GM23338 (cell line): ENCODE data around the gene STK4. TPM values are rescaled to one million over a fixed set of nuclear protein-coding genes. Genes with fewer than 3 reads are reported as not detected.

Source experiments
- ATAC-seq: fragments of 200-7000 bp; cut with Tn5 transposase; 3 replicates; pipeline ENCODE4 v1.9.1; 2020
- DNase-seq: peaks from one replicate; pipeline ENCODE4 v3.0.0-alpha.2; 2015; ENCODE audit warnings: low spot score
- H2AFZ ChIP-seq: fragments of 200-600 bp; sonication (generic); 2 replicates; pipeline ENCODE4 v1.8.0; 2016; ENCODE audit warnings: antibody characterized with exemption, mild to moderate bottlenecking, moderate library complexity
- H3F3A ChIP-seq: fragments of 200-600 bp; sonication (generic); replicated peaks from 2 replicates; pipeline ENCODE4 v1.8.0; 2017; ENCODE audit warnings: antibody characterized with exemption, mixed run types, low read depth
- H3K27ac ChIP-seq: fragments of 200-600 bp; sonication (generic); 2 replicates; pipeline ENCODE4 v1.6.1; 2016; ENCODE audit warnings: low read depth
- H3K27me3 ChIP-seq: fragments of 200-600 bp; sonication (generic); 2 replicates; pipeline ENCODE4 v1.8.0; 2016; ENCODE audit warnings: mild to moderate bottlenecking, mixed run types, moderate library complexity; ENCODE audit not compliant: insufficient read depth
- H3K36me3 ChIP-seq: fragments of 200-600 bp; sonication (generic); 2 replicates; pipeline ENCODE4 v1.8.0; 2016; ENCODE audit warnings: mild to moderate bottlenecking; ENCODE audit not compliant: insufficient read depth
- H3K4me1 ChIP-seq: fragments of 200-600 bp; sonication (generic); 2 replicates; pipeline ENCODE4 v1.8.0; 2016; ENCODE audit warnings: mild to moderate bottlenecking, moderate library complexity; ENCODE audit not compliant: insufficient read depth
- H3K4me2 ChIP-seq: fragments of 200-600 bp; sonication (generic); 2 replicates; pipeline ENCODE4 v1.7.1; 2017; ENCODE audit warnings: mixed run types
- H3K4me3 ChIP-seq: fragments of 200-600 bp; sonication (generic); 2 replicates; pipeline ENCODE4 v1.6.1; 2016; ENCODE audit warnings: mixed run types
- H3K79me2 ChIP-seq: fragments of 200-600 bp; sonication (generic); replicated peaks from 2 replicates; pipeline ENCODE4 v1.8.0; 2017; ENCODE audit warnings: mild to moderate bottlenecking; ENCODE audit not compliant: insufficient read depth
- H3K9me2 ChIP-seq: fragments of 200-600 bp; sonication (generic); 2 replicates; pipeline ENCODE4 v1.8.0; 2017; ENCODE audit not compliant: insufficient read depth
- H4K20me1 ChIP-seq: fragments of 200-600 bp; sonication (generic); replicated peaks from 2 replicates; pipeline ENCODE4 v1.8.0; 2017; ENCODE audit warnings: mild to moderate bottlenecking; ENCODE audit not compliant: insufficient read depth
- H3K27ac Mint-ChIP-seq: 2 replicates; pipeline ENCODE4 v1.8.0; 2020; ENCODE audit warnings: inconsistent platforms, mild to moderate bottlenecking, moderate library complexity, mixed read lengths
- H3K27me3 Mint-ChIP-seq: 3 replicates; pipeline ENCODE4 v1.8.0; 2022; ENCODE audit warnings: low read depth, mild to moderate bottlenecking, moderate library complexity, mixed read lengths, inconsistent platforms; ENCODE audit not compliant: insufficient read depth, poor library complexity
- H3K36me3 Mint-ChIP-seq: 3 replicates; pipeline ENCODE4 v1.8.0; 2021; ENCODE audit warnings: low read depth, mild to moderate bottlenecking, inconsistent platforms, moderate library complexity, mixed read lengths
- H3K4me1 Mint-ChIP-seq: 3 replicates; pipeline ENCODE4 v1.8.0; 2020; ENCODE audit warnings: mild to moderate bottlenecking, inconsistent platforms, mixed read lengths
- H3K4me3 Mint-ChIP-seq: 3 replicates; pipeline ENCODE4 v1.8.0; 2021; ENCODE audit warnings: moderate library complexity, mild to moderate bottlenecking, inconsistent platforms, mixed read lengths
- H3K9me3 Mint-ChIP-seq: 3 replicates; pipeline ENCODE4 v1.8.0; 2020; ENCODE audit warnings: moderate library complexity, mild to moderate bottlenecking, inconsistent platforms, mixed read lengths
- CREB1 ChIP-seq: fragments of 250-450 bp; sonication (Bioruptor Pico); IDR thresholded peaks from 2 replicates; pipeline ENCODE4 v1.5.0; 2020; ENCODE audit warnings: low read depth, mild to moderate bottlenecking, moderate library complexity
- EZH2phosphoT487 ChIP-seq: fragments of 200-600 bp; sonication (generic); IDR thresholded peaks from one replicate; pipeline ENCODE4 v1.8.1; 2018; ENCODE audit warnings: antibody characterized with exemption; ENCODE audit not compliant: unreplicated experiment
- JUNB ChIP-seq: IDR thresholded peaks from one replicate; pipeline ENCODE4 v1.6.1; 2016; ENCODE audit warnings: antibody characterized with exemption; ENCODE audit not compliant: unreplicated experiment
- ZNF331 ChIP-seq: fragments of 250-450 bp; sonication (Bioruptor Pico); IDR thresholded peaks from 2 replicates; pipeline ENCODE4 v1.5.0; 2020; ENCODE audit warnings: low read depth, mild to moderate bottlenecking, moderate library complexity
- polyA plus RNA-seq: library from polyadenylated mRNA; unstranded; fragments of >200 nt; fragmentation: Nextera tagmentation; extraction: Ambion mirVana; gene quantifications from 2 replicates; pipeline ENCODE4 v1.2.1, GENCODE V29; 2016
- total RNA-seq: library from RNA; depleted of rRNA; stranded (reverse); fragments of >200 nt; shearing (Covaris generic); gene quantifications from 2 replicates; pipeline ENCODE4 v1.2.3, GENCODE V29; 2014
- TF ChIP-seq, protein P1 (sequence below): fragments of 250-450 bp; sonication (Bioruptor Pico); IDR thresholded peaks from 2 replicates; pipeline ENCODE4 v1.5.0; 2020; ENCODE audit warnings: mild to moderate bottlenecking, moderate library complexity
- TF ChIP-seq, protein P2 (sequence below): IDR thresholded peaks from one replicate; pipeline ENCODE4 v1.6.1; 2018; ENCODE audit warnings: antibody characterized with exemption; ENCODE audit not compliant: unreplicated experiment

STK4 gene
- total and polyA plus RNA-seq, 2 experiments from 2014 or later, result 37.7 to 58.7 TPM

DNA sequence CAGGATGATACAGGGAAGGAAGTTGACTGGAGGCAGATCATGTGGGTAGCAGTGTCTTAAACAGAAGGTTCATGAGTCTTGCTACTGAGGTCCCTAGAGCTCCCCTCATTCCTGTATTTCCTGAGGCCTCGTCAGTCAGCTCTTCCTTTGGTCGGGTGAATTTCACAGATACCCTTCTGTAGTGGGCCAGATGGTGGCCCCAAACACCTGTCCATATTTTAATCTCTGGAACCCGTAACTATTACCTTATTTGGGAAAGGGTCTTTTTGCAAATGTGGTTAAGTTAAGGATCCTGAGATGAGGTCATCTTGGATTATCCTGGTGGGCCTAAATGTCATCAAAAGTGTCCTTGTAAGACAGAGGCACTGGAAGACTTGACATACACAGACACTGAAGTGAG lies 125.1 kb downstream of the STK4 start:
- no peak overlapping the region for H3K27ac ChIP-seq
- no peaks in the 10 kb centered on the region; the same call in 2 of the 3 replicates for H3K36me3 Mint-ChIP-seq

More for the DNA sequence above, 125.1 kb downstream of the STK4 start:
- H3K4me2 ChIP-seq, result no peak overlapping the region
- no peak for ATAC-seq
- H3K4me1 Mint-ChIP-seq, result peaks cover 14% of the 10 kb centered on the region
- no peaks in the 10 kb centered on the region; the same call in 1 of the 2 replicates for H3K36me3 ChIP-seq
- no peaks in the 10 kb centered on the region for H4K20me1 ChIP-seq
- no peaks in the 10 kb centered on the region for H3F3A ChIP-seq
- no peaks in the 10 kb centered on the region for H3K9me3 Mint-ChIP-seq
- H3K4me3 ChIP-seq, result no peak overlapping the region
- H3K79me2 ChIP-seq, result no peaks in the 10 kb centered on the region
- peaks cover 6% of the 10 kb centered on the region; the same call in 1 of the 2 replicates for H3K4me1 ChIP-seq
- H3K27ac Mint-ChIP-seq, result no peak overlapping the region
- TF ChIP-seq, protein P1, sequence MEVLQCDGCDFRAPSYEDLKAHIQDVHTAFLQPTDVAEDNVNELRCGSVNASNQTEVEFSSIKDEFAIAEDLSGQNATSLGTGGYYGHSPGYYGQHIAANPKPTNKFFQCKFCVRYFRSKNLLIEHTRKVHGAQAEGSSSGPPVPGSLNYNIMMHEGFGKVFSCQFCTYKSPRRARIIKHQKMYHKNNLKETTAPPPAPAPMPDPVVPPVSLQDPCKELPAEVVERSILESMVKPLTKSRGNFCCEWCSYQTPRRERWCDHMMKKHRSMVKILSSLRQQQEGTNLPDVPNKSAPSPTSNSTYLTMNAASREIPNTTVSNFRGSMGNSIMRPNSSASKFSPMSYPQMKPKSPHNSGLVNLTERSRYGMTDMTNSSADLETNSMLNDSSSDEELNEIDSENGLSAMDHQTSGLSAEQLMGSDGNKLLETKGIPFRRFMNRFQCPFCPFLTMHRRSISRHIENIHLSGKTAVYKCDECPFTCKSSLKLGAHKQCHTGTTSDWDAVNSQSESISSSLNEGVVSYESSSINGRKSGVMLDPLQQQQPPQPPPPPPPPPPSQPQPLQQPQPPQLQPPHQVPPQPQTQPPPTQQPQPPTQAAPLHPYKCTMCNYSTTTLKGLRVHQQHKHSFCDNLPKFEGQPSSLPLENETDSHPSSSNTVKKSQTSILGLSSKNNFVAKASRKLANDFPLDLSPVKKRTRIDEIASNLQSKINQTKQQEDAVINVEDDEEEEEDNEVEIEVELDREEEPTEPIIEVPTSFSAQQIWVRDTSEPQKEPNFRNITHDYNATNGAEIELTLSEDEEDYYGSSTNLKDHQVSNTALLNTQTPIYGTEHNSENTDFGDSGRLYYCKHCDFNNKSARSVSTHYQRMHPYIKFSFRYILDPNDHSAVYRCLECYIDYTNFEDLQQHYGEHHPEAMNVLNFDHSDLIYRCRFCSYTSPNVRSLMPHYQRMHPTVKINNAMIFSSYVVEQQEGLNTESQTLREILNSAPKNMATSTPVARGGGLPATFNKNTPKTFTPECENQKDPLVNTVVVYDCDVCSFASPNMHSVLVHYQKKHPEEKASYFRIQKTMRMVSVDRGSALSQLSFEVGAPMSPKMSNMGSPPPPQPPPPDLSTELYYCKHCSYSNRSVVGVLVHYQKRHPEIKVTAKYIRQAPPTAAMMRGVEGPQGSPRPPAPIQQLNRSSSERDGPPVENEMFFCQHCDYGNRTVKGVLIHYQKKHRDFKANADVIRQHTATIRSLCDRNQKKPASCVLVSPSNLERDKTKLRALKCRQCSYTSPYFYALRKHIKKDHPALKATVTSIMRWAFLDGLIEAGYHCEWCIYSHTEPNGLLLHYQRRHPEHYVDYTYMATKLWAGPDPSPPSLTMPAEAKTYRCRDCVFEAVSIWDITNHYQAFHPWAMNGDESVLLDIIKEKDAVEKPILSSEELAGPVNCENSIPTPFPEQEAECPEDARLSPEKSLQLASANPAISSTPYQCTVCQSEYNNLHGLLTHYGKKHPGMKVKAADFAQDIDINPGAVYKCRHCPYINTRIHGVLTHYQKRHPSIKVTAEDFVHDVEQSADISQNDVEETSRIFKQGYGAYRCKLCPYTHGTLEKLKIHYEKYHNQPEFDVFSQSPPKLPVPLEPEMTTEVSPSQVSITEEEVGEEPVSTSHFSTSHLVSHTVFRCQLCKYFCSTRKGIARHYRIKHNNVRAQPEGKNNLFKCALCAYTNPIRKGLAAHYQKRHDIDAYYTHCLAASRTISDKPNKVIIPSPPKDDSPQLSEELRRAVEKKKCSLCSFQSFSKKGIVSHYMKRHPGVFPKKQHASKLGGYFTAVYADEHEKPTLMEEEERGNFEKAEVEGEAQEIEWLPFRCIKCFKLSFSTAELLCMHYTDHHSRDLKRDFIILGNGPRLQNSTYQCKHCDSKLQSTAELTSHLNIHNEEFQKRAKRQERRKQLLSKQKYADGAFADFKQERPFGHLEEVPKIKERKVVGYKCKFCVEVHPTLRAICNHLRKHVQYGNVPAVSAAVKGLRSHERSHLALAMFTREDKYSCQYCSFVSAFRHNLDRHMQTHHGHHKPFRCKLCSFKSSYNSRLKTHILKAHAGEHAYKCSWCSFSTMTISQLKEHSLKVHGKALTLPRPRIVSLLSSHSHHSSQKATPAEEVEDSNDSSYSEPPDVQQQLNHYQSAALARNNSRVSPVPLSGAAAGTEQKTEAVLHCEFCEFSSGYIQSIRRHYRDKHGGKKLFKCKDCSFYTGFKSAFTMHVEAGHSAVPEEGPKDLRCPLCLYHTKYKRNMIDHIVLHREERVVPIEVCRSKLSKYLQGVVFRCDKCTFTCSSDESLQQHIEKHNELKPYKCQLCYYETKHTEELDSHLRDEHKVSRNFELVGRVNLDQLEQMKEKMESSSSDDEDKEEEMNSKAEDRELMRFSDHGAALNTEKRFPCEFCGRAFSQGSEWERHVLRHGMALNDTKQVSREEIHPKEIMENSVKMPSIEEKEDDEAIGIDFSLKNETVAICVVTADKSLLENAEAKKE (CRISPR knock-in tag), result no peak
- TF ChIP-seq, protein P2, sequence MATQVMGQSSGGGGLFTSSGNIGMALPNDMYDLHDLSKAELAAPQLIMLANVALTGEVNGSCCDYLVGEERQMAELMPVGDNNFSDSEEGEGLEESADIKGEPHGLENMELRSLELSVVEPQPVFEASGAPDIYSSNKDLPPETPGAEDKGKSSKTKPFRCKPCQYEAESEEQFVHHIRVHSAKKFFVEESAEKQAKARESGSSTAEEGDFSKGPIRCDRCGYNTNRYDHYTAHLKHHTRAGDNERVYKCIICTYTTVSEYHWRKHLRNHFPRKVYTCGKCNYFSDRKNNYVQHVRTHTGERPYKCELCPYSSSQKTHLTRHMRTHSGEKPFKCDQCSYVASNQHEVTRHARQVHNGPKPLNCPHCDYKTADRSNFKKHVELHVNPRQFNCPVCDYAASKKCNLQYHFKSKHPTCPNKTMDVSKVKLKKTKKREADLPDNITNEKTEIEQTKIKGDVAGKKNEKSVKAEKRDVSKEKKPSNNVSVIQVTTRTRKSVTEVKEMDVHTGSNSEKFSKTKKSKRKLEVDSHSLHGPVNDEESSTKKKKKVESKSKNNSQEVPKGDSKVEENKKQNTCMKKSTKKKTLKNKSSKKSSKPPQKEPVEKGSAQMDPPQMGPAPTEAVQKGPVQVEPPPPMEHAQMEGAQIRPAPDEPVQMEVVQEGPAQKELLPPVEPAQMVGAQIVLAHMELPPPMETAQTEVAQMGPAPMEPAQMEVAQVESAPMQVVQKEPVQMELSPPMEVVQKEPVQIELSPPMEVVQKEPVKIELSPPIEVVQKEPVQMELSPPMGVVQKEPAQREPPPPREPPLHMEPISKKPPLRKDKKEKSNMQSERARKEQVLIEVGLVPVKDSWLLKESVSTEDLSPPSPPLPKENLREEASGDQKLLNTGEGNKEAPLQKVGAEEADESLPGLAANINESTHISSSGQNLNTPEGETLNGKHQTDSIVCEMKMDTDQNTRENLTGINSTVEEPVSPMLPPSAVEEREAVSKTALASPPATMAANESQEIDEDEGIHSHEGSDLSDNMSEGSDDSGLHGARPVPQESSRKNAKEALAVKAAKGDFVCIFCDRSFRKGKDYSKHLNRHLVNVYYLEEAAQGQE, result no peak
- TF ChIP-seq JUNB (no peak), ZNF331 (CRISPR knock-in tag) (no peak), EZH2phosphoT487 (no peak), CREB1 (CRISPR knock-in tag) (no peak)
- no peaks in the 10 kb centered on the region for H3K9me2 ChIP-seq
- H3K4me3 Mint-ChIP-seq, result no peak overlapping the region
- no peak overlapping the region for H2AFZ ChIP-seq
- peaks cover 5% of the 10 kb centered on the region for H3K27me3 Mint-ChIP-seq
- DNase-seq, result no peak
- no peaks in the 10 kb centered on the region for H3K27me3 ChIP-seq
